DND-41 (cell line): ENCODE results near the gene HS3ST5.

Experiments used
- ATAC-seq: fragments of 200-7000 bp; cut with Tn5 transposase; 3 replicates; pipeline ENCODE4 v1.9.1; 2021; ENCODE audit warnings: low read depth; ENCODE audit not compliant: insufficient read depth
- DNase-seq: peaks from one replicate; pipeline ENCODE4 v3.0.0-alpha.2; 2020
- H2AFZ ChIP-seq: 2 replicates; pipeline ENCODE4 v1.6.0; 2012; ENCODE audit warnings: low read depth, low read length
- H3K27ac ChIP-seq: 2 replicates; pipeline ENCODE4 v1.5.1; 2012; ENCODE audit warnings: low read length, inconsistent platforms
- H3K27me3 ChIP-seq: fragments of 200-600 bp; sonication (generic); 2 replicates; pipeline ENCODE4 v1.6.0; 2012; ENCODE audit warnings: low read length, mild to moderate bottlenecking, inconsistent platforms; ENCODE audit not compliant: insufficient read depth, poor library complexity
- H3K36me3 ChIP-seq: 2 replicates; pipeline ENCODE4 v1.5.1; 2012; ENCODE audit warnings: low read length, inconsistent platforms; ENCODE audit not compliant: insufficient read depth
- H3K4me1 ChIP-seq: 2 replicates; pipeline ENCODE4 v1.5.1; 2012; ENCODE audit warnings: mild to moderate bottlenecking, low read length; ENCODE audit not compliant: insufficient read depth
- H3K4me2 ChIP-seq: 2 replicates; pipeline ENCODE4 v1.6.0; 2012; ENCODE audit warnings: mild to moderate bottlenecking, moderate library complexity, low read length, inconsistent platforms; ENCODE audit not compliant: insufficient read depth
- H3K4me3 ChIP-seq, 2 experiments: fragments of 200-600 bp in 1 of 2; shearing (Covaris generic) in 1 of 2; 2 replicates each; pipeline ENCODE4 v1.5.1; 2012 to 2016; ENCODE audit warnings: inconsistent platforms in 2 of 2, low read length in 2 of 2, mild to moderate bottlenecking in 2 of 2, low read depth in 1 of 2, moderate library complexity in 1 of 2
- H3K79me2 ChIP-seq: 2 replicates; pipeline ENCODE4 v1.6.0; 2012; ENCODE audit warnings: low read length, inconsistent platforms; ENCODE audit not compliant: insufficient read depth
- H3K9ac ChIP-seq: 2 replicates; pipeline ENCODE4 v1.6.0; 2012; ENCODE audit warnings: low read depth, mild to moderate bottlenecking, inconsistent platforms, low read length, moderate library complexity
- H3K9me3 ChIP-seq: 2 replicates; pipeline ENCODE4 v1.5.1; 2012; ENCODE audit warnings: low read length, moderate library complexity, mild to moderate bottlenecking, inconsistent platforms; ENCODE audit not compliant: insufficient read depth, severe bottlenecking
- H4K20me1 ChIP-seq: 2 replicates; pipeline ENCODE4 v1.6.0; 2012; ENCODE audit warnings: low read length; ENCODE audit not compliant: insufficient read depth
- CTCF ChIP-seq: IDR thresholded peaks from 2 replicates; pipeline ENCODE4 v1.5.1; 2012; ENCODE audit warnings: borderline replicate concordance, low read length, moderate library complexity, mild to moderate bottlenecking; ENCODE audit not compliant: poor library complexity, severe bottlenecking; ENCODE audit errors: extremely low read depth
- EZH2 ChIP-seq: IDR thresholded peaks from 3 replicates; pipeline ENCODE4 v1.6.1; 2012; ENCODE audit warnings: borderline replicate concordance, low read depth, mild to moderate bottlenecking, moderate library complexity, low read length, inconsistent platforms; ENCODE audit not compliant: severe bottlenecking

HS3ST5 gene

GRCh38 chr6:114100215-114100994, 242.4 kb downstream of the HS3ST5 start:
- TF ChIP-seq CTCF = no peak
- no peak for TF ChIP-seq EZH2
- Histone ChIP-seq H3K36me3 (no peaks in the 10 kb centered on the region), H3K27ac (no peak overlapping the region), H2AFZ (no peak overlapping the region), H3K4me3 (no peak overlapping the region), H3K79me2 (no peaks in the 10 kb centered on the region), H3K9ac (no peak overlapping the region), H3K4me2 (no peak overlapping the region), H3K9me3 (no peaks in the 10 kb centered on the region), H3K4me1 (no peaks in the 10 kb centered on the region), H4K20me1 (no peaks in the 10 kb centered on the region), H3K27me3 (no peaks in the 10 kb centered on the region)
- DNase-seq = no peak
- ATAC-seq = no peak

- H3K9me3 ChIP-seq = no peaks in the 10 kb centered on the region
- H3K4me3 ChIP-seq = no peak overlapping the region
- no peak overlapping the region for H3K4me2 ChIP-seq
- H3K79me2 ChIP-seq = no peaks in the 10 kb centered on the region
- no peak overlapping the region for H3K27ac ChIP-seq
- no peak overlapping the region for H3K9ac ChIP-seq
- peak; percentile 60; the same call in 1 of the 3 replicates for ATAC-seq
- H4K20me1 ChIP-seq = no peaks in the 10 kb centered on the region
- no peak overlapping the region for H2AFZ ChIP-seq
- no peaks in the 10 kb centered on the region for H3K27me3 ChIP-seq
- no peaks in the 10 kb centered on the region for H3K36me3 ChIP-seq
- peak; percentile 10 for DNase-seq
- TF ChIP-seq EZH2 (no peak), CTCF (peak; percentile 78)
- no peaks in the 10 kb centered on the region for H3K4me1 ChIP-seq
Observed at GRCh38 chr6:114096561-114097172, 246.2 kb downstream of the HS3ST5 start.

GRCh38 chr6:114092943-114093342, 249.9 kb downstream of the HS3ST5 start:
- Histone ChIP-seq H3K9ac (no peak overlapping the region), H3K79me2 (no peaks in the 10 kb centered on the region), H2AFZ (peak overlapping the region; percentile 34; the same call in 1 of the 2 replicates), H4K20me1 (no peaks in the 10 kb centered on the region), H3K4me2 (no peak overlapping the region), H3K9me3 (no peaks in the 10 kb centered on the region), H3K36me3 (no peaks in the 10 kb centered on the region), H3K27ac (no peak overlapping the region), H3K4me3 (no peak overlapping the region), H3K27me3 (no peaks in the 10 kb centered on the region), H3K4me1 (no peaks in the 10 kb centered on the region)
- ATAC-seq (peak; percentile 37; the same call in 1 of the 3 replicates), DNase-seq (no peak)
- TF ChIP-seq CTCF (no peak), EZH2 (no peak)
